Measurements from ENCODE around the gene KSR2.

- no peak for TF ChIP-seq CTCF (IDR thresholded peaks at IDR 0.05)
- no peak for TF ChIP-seq POLR2A (IDR thresholded peaks at IDR 0.05)
Observed at GRCh38 chr12:117525766-117526165, 443.0 kb downstream of the KSR2 start.

Measured in ovary (tissue), 3 donors.